Neural progenitor cell (in vitro differentiated cells): ENCODE data around the gene HMGA1. TPM values are rescaled to one million over a fixed set of nuclear protein-coding genes. Genes with fewer than 3 reads are reported as not detected.

ENCODE experiments used
- DNase-seq: peaks from one replicate; pipeline ENCODE4 v3.0.0-alpha.2; 2016; ENCODE audit warnings: low spot score
- H2AFZ ChIP-seq: fragments of 200-600 bp; sonication (generic); replicated peaks from 2 replicates; pipeline ENCODE4 v1.6.1; 2016; ENCODE audit warnings: antibody characterized with exemption
- H3F3A ChIP-seq: fragments of 200-600 bp; sonication (generic); 2 replicates; pipeline ENCODE4 v1.6.1; 2016; ENCODE audit warnings: antibody characterized with exemption, low read depth
- H3K27ac ChIP-seq: fragments of 200-600 bp; sonication (generic); 2 replicates; pipeline ENCODE4 v1.5.1; 2016; ENCODE audit warnings: mild to moderate bottlenecking
- H3K27me3 ChIP-seq: fragments of 200-600 bp; sonication (generic); 2 replicates; pipeline ENCODE4 v1.6.1; 2016; ENCODE audit warnings: mild to moderate bottlenecking, moderate library complexity
- H3K36me3 ChIP-seq: fragments of 200-600 bp; sonication (generic); 2 replicates; pipeline ENCODE4 v1.5.1; 2016
- H3K4me1 ChIP-seq: fragments of 200-600 bp; sonication (generic); 2 replicates; pipeline ENCODE4 v1.6.1; 2016; ENCODE audit warnings: mixed run types
- H3K4me2 ChIP-seq: fragments of 200-600 bp; sonication (generic); 2 replicates; pipeline ENCODE4 v1.6.1; 2016
- H3K4me3 ChIP-seq: fragments of 200-600 bp; sonication (generic); 2 replicates; pipeline ENCODE4 v1.5.1; 2016
- H3K79me2 ChIP-seq: fragments of 200-600 bp; sonication (generic); 2 replicates; pipeline ENCODE4 v1.6.1; 2016; ENCODE audit warnings: low read depth
- H3K9ac ChIP-seq: fragments of 200-600 bp; sonication (generic); 2 replicates; pipeline ENCODE4 v1.6.1; 2016
- H3K9me3 ChIP-seq: fragments of 200-600 bp; sonication (generic); 2 replicates; pipeline ENCODE4 v1.5.1; 2016; ENCODE audit warnings: low read depth
- H4K20me1 ChIP-seq: fragments of 200-600 bp; sonication (generic); 2 replicates; pipeline ENCODE4 v1.6.1; 2016; ENCODE audit warnings: low read depth
- H3K27ac Mint-ChIP-seq: 3 replicates; pipeline ENCODE4 v1.8.0; 2021; ENCODE audit warnings: mixed read lengths
- H3K27me3 Mint-ChIP-seq: 2 replicates; pipeline ENCODE4 v1.8.0; 2022; ENCODE audit warnings: low read depth, mild to moderate bottlenecking, inconsistent platforms, moderate library complexity, mixed read lengths; ENCODE audit not compliant: insufficient read depth
- H3K36me3 Mint-ChIP-seq: 3 replicates; pipeline ENCODE4 v1.8.0; 2021; ENCODE audit warnings: mixed read lengths
- H3K4me1 Mint-ChIP-seq: 3 replicates; pipeline ENCODE4 v1.8.0; 2021; ENCODE audit warnings: mixed read lengths
- H3K4me3 Mint-ChIP-seq: 3 replicates; pipeline ENCODE4 v1.8.0; 2021; ENCODE audit warnings: mild to moderate bottlenecking, moderate library complexity, mixed read lengths
- H3K9me3 Mint-ChIP-seq: 3 replicates; pipeline ENCODE4 v1.8.0; 2020; ENCODE audit warnings: mixed read lengths
- EZH2 ChIP-seq: fragments of 200-600 bp; sonication (generic); IDR thresholded peaks from 2 replicates; pipeline ENCODE4 v1.6.1; 2017; ENCODE audit warnings: antibody characterized with exemption, mild to moderate bottlenecking, moderate library complexity
- EZH2phosphoT487 ChIP-seq: fragments of 200-600 bp; sonication (generic); IDR thresholded peaks from 2 replicates; pipeline ENCODE4 v1.6.1; 2017; ENCODE audit warnings: antibody characterized with exemption
- total RNA-seq: library from RNA; depleted of rRNA; stranded (reverse); fragments of >200 nt; gene quantifications from 2 replicates; pipeline ENCODE4 v1.2.3, GENCODE V29; 2015; ENCODE audit warnings: low replicate concordance
- TF ChIP-seq, protein P1 (sequence below): fragments of 200-600 bp; sonication (generic); IDR thresholded peaks from 2 replicates; pipeline ENCODE4 v1.5.1; 2017; ENCODE audit warnings: antibody characterized with exemption, mild to moderate bottlenecking

Gene HMGA1
- total RNA-seq, 1 donor from 2014 or later: 417 TPM

DNA sequence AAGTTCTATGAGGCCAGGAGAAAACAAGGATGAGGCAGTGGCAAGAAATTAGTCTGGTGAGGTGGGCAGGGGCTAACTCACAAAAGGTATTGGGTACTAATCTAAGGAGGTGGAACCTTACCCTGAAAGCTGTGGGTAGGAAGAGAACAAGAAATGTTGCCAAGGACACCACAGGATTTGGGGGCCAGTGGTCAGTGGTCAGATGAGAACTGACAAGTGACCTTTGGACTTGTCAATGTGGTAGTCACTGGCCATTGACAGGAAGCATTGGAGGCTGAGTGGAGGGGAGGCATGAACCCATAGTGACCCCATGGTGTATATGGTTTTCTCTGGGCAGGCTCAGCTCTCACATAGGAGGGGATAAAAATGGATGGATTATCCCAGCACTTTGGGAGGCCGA, 37.5 kb downstream of the HMGA1 start:
- H3K4me3 Mint-ChIP-seq: no peak overlapping the region
- TF ChIP-seq, protein P1, sequence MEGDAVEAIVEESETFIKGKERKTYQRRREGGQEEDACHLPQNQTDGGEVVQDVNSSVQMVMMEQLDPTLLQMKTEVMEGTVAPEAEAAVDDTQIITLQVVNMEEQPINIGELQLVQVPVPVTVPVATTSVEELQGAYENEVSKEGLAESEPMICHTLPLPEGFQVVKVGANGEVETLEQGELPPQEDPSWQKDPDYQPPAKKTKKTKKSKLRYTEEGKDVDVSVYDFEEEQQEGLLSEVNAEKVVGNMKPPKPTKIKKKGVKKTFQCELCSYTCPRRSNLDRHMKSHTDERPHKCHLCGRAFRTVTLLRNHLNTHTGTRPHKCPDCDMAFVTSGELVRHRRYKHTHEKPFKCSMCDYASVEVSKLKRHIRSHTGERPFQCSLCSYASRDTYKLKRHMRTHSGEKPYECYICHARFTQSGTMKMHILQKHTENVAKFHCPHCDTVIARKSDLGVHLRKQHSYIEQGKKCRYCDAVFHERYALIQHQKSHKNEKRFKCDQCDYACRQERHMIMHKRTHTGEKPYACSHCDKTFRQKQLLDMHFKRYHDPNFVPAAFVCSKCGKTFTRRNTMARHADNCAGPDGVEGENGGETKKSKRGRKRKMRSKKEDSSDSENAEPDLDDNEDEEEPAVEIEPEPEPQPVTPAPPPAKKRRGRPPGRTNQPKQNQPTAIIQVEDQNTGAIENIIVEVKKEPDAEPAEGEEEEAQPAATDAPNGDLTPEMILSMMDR: no peak
- TF ChIP-seq EZH2phosphoT487: no peak
- peaks cover 4% of the 10 kb centered on the region for H3K36me3 Mint-ChIP-seq
- Histone ChIP-seq H3K79me2 (no peaks in the 10 kb centered on the region), H3F3A (no peaks in the 10 kb centered on the region), H2AFZ (no peak overlapping the region), H3K9me3 (no peaks in the 10 kb centered on the region), H3K27me3 (no peaks in the 10 kb centered on the region), H3K4me2 (no peak overlapping the region), H3K4me1 (no peaks in the 10 kb centered on the region), H4K20me1 (peaks cover 4% of the 10 kb centered on the region), H3K9ac (no peak overlapping the region), H3K27ac (no peak overlapping the region), H3K36me3 (no peaks in the 10 kb centered on the region), H3K4me3 (no peak overlapping the region)
- DNase-seq: no peak
- peaks cover 20% of the 10 kb centered on the region for H3K4me1 Mint-ChIP-seq
- H3K27me3 Mint-ChIP-seq: peaks cover 8% of the 10 kb centered on the region
- no peak overlapping the region for H3K27ac Mint-ChIP-seq
- no peaks in the 10 kb centered on the region for H3K9me3 Mint-ChIP-seq

DNA sequence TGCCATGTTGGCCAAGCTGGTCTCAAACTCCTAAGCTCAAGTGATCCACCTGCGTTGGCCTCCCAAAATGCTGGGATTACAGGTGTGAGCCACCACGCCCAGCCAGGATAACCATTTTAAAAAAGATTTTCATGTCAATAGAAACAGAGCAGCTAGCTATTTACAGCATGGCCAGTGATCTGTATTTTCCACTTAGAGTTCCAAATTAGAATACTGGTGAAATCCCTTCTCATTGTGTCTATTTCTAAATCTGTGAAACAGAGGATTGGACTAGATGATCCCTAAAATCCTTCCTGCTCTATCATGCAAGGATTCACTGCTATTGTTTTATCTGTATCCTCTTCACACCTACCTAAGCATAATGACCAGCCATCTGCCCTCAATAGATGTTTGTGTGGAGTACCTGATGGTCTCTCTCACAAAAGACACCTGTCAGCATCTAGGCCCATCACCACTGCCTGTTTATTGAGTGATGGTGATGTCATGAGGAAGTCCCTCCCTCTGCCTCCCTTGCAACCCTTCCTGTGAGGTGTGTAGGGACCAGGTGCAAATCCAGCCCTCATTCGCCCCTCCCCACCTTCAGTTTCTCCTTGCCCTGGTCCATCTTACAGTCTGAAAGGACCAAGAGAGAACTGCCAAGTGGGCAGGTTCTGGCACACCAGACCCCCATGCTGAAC, 38.6 kb downstream of the HMGA1 start:
- H3K27ac ChIP-seq: no peak overlapping the region
- Mint-ChIP-seq H3K27me3 (peaks cover 8% of the 10 kb centered on the region), H3K27ac (no peak overlapping the region), H3K4me3 (no peak overlapping the region), H3K4me1 (peaks cover 18% of the 10 kb centered on the region), H3K9me3 (no peaks in the 10 kb centered on the region), H3K36me3 (peaks cover 4% of the 10 kb centered on the region)
- no peak overlapping the region for H3K9ac ChIP-seq
- no peak for DNase-seq
- no peak overlapping the region for H3K4me2 ChIP-seq
- H3F3A ChIP-seq: no peaks in the 10 kb centered on the region
- no peaks in the 10 kb centered on the region for H3K79me2 ChIP-seq
- H3K9me3 ChIP-seq: no peaks in the 10 kb centered on the region
- no peaks in the 10 kb centered on the region for H3K27me3 ChIP-seq
- TF ChIP-seq EZH2phosphoT487 (no peak), EZH2 (no peak)
- TF ChIP-seq, protein P1: no peak
- H3K4me3 ChIP-seq: no peak overlapping the region
- H3K4me1 ChIP-seq: no peaks in the 10 kb centered on the region
- no peaks in the 10 kb centered on the region for H3K36me3 ChIP-seq
- H2AFZ ChIP-seq: no peak overlapping the region
- peaks cover 4% of the 10 kb centered on the region for H4K20me1 ChIP-seq

DNA sequence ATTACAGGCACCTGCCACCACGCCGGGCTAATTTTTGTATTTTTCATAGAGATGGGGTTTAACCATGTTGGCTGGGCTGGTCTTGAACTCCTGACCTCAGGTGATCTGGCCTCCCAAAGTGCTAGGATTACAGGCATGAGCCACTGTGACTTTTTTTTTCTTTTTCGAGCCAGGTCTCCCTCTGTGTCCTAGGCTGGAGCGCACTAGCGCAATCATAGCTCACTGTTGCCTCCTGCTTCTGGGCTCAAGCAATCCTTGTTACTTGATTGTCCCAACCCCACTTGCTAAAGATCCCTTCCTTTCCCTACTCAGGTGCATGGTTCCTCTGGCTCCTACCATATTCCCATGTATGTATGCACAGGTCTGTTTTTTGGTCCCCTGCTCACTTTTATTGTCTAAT, 39.5 kb downstream of the HMGA1 start:
- Mint-ChIP-seq H3K4me3 (peak overlapping the region; percentile 1), H3K4me1 (peaks cover 18% of the 10 kb centered on the region), H3K27ac (no peak overlapping the region), H3K27me3 (peaks cover 8% of the 10 kb centered on the region), H3K36me3 (peaks cover 7% of the 10 kb centered on the region), H3K9me3 (no peaks in the 10 kb centered on the region)
- no peak for DNase-seq
- Histone ChIP-seq H3K27me3 (no peaks in the 10 kb centered on the region), H3K27ac (no peak overlapping the region), H2AFZ (no peak overlapping the region), H3K9me3 (no peaks in the 10 kb centered on the region), H3K4me3 (no peak overlapping the region), H4K20me1 (peaks cover 4% of the 10 kb centered on the region), H3K4me2 (no peak overlapping the region), H3K9ac (no peak overlapping the region), H3K79me2 (no peaks in the 10 kb centered on the region), H3K36me3 (no peaks in the 10 kb centered on the region), H3F3A (no peaks in the 10 kb centered on the region), H3K4me1 (no peaks in the 10 kb centered on the region)
- TF ChIP-seq EZH2phosphoT487 (no peak), EZH2 (no peak)
- TF ChIP-seq, protein P1: no peak
